IMR-90 (cell line): ENCODE results near the gene DBI.

ENCODE experiments used
- CTCF ChIP-seq: conservative IDR thresholded peaks from 2 replicates; pipeline ENCODE4 v1.5.1; 2012; ENCODE audit warnings: mild to moderate bottlenecking, low read depth, low read length, improper control_type of control experiment
- MAZ ChIP-seq: IDR thresholded peaks from 2 replicates; pipeline ENCODE4 v1.6.1; 2012; ENCODE audit warnings: low read depth, mild to moderate bottlenecking, low read length, improper control_type of control experiment, moderate library complexity, borderline replicate concordance
- MXI1 ChIP-seq: IDR thresholded peaks from 2 replicates; pipeline ENCODE4 v1.6.1; 2012; ENCODE audit warnings: low read depth, mild to moderate bottlenecking, low read length, moderate library complexity, borderline replicate concordance
- POLR2A ChIP-seq: IDR thresholded peaks from 2 replicates; pipeline ENCODE4 v1.6.1; 2012; ENCODE audit warnings: mild to moderate bottlenecking, low read depth, low read length
- RAD21 ChIP-seq: IDR thresholded peaks from 2 replicates; pipeline ENCODE4 v1.6.1; 2012; ENCODE audit warnings: low read length, improper control_type of control experiment
- USF2 ChIP-seq: fragments of 150-350 bp; IDR thresholded peaks from 2 replicates; pipeline ENCODE4 v1.6.1; 2017; ENCODE audit warnings: mild to moderate bottlenecking, antibody characterized with exemption, low read length, low read depth

- no peak for TF ChIP-seq CTCF
- TF ChIP-seq POLR2A, result no peak
- no peak for TF ChIP-seq MXI1
- no peak for TF ChIP-seq USF2
- TF ChIP-seq RAD21, result no peak
- no peak for TF ChIP-seq MAZ
These were observed 17.5 kb upstream of the DBI start for GRCh38 chr2:119349289-119349688.
